CD14-positive monocyte (primary cell): ENCODE data around the gene CTBP2. TPM values are rescaled to one million over a fixed set of nuclear protein-coding genes. Genes with fewer than 3 reads are reported as not detected.

Source experiments
- DNase-seq, 3 donors: peaks; one replicate each; pipeline ENCODE4 v3.0.0-alpha.2; 2011 to 2022
- H2AFZ ChIP-seq: 2 replicates; pipeline ENCODE4 v1.6.0; 2012; ENCODE audit warnings: mild to moderate bottlenecking, low read depth, low read length, inconsistent platforms; ENCODE audit not compliant: insufficient read depth, poor library complexity, severe bottlenecking
- H3K27ac ChIP-seq, 2 donors: 1 replicate in 1 of 2; 2 replicates in 1 of 2; pipeline ENCODE4 v1.5.1; 2012 to 2013; ENCODE audit warnings: low read length in 2 of 2, control low read depth in 1 of 2, inconsistent platforms in 1 of 2, low read depth in 1 of 2, mild to moderate bottlenecking in 1 of 2
- H3K27me3 ChIP-seq, 2 donors: one replicate each; pipeline versions ENCODE4 v1.6.0 to v1.6.1; 2011 to 2013; ENCODE audit warnings: low read length in 2 of 2; ENCODE audit not compliant: control insufficient read depth in 2 of 2, insufficient read depth in 2 of 2
- H3K36me3 ChIP-seq, 2 donors: replicated peaks in 1 of 2; 1 replicate in 1 of 2; 2 replicates in 1 of 2; pipeline versions ENCODE4 v1.5.1 to v1.6.1; 2012 to 2013; ENCODE audit warnings: low read length in 2 of 2, control low read depth in 1 of 2, inconsistent platforms in 1 of 2, mild to moderate bottlenecking in 1 of 2; ENCODE audit not compliant: insufficient read depth in 2 of 2, control insufficient read depth in 1 of 2
- H3K4me1 ChIP-seq, 2 donors: 1 replicate in 1 of 2; 2 replicates in 1 of 2; pipeline versions ENCODE4 v1.5.1 to v1.6.1; 2012 to 2013; ENCODE audit warnings: low read length in 2 of 2, control low read depth in 1 of 2, inconsistent platforms in 1 of 2, mild to moderate bottlenecking in 1 of 2, moderate library complexity in 1 of 2; ENCODE audit not compliant: insufficient read depth in 2 of 2, control insufficient read depth in 1 of 2
- H3K4me2 ChIP-seq: replicated peaks from 2 replicates; pipeline ENCODE3; 2012; ENCODE audit warnings: low read length, moderate library complexity, mild to moderate bottlenecking; ENCODE audit not compliant: poor library complexity, severe bottlenecking; ENCODE audit errors: extremely low read depth
- H3K4me3 ChIP-seq, 3 experiments: fragments of 200-600 bp in 1 of 3; sonication (generic) in 1 of 3; replicated peaks in 1 of 3; 1 replicate in 2 of 3; 2 replicates in 1 of 3; pipeline ENCODE4 v1.5.1; 2011 to 2013; ENCODE audit warnings: low read length in 3 of 3, mild to moderate bottlenecking in 3 of 3, control low read depth in 2 of 3, low read depth in 2 of 3, inconsistent platforms in 1 of 3, moderate library complexity in 1 of 3
- H3K79me2 ChIP-seq: 2 replicates; pipeline ENCODE4 v1.6.0; 2012; ENCODE audit warnings: mild to moderate bottlenecking, control low read depth, inconsistent platforms, low read length, moderate library complexity; ENCODE audit not compliant: insufficient read depth
- H3K9ac ChIP-seq: 2 replicates; pipeline ENCODE4 v1.6.0; 2017; ENCODE audit warnings: low read length, mild to moderate bottlenecking; ENCODE audit not compliant: insufficient read depth, poor library complexity, severe bottlenecking
- H3K9me3 ChIP-seq, 2 donors: replicated peaks in 1 of 2; 1 replicate in 1 of 2; 2 replicates in 1 of 2; pipeline versions ENCODE4 v1.5.1 to v1.6.1; 2012 to 2013; ENCODE audit warnings: low read length in 2 of 2, control low read depth in 1 of 2; ENCODE audit not compliant: control insufficient read depth in 1 of 2, insufficient read depth in 1 of 2
- H4K20me1 ChIP-seq: 2 replicates; pipeline ENCODE4 v1.6.0; 2012; ENCODE audit warnings: mild to moderate bottlenecking, low read length, control low read depth, moderate library complexity; ENCODE audit not compliant: insufficient read depth
- H3K27ac Mint-ChIP-seq, 7 donors: one replicate each; pipeline ENCODE4 v1.8.0; 2020; ENCODE audit warnings: mild to moderate bottlenecking in 7 of 7, mixed read lengths in 7 of 7, moderate library complexity in 6 of 7, inconsistent platforms in 2 of 7
- H3K27me3 Mint-ChIP-seq, 3 donors: one replicate each; pipeline ENCODE4 v1.8.0; 2021 to 2022; ENCODE audit warnings: low read depth in 3 of 3, mild to moderate bottlenecking in 3 of 3, mixed read lengths in 3 of 3, moderate library complexity in 3 of 3, inconsistent platforms in 1 of 3
- H3K36me3 Mint-ChIP-seq, 2 donors: one replicate each; pipeline ENCODE4 v1.8.0; 2020; ENCODE audit warnings: mixed read lengths in 2 of 2, inconsistent platforms in 1 of 2, mild to moderate bottlenecking in 1 of 2
- H3K4me1 Mint-ChIP-seq: one replicate; pipeline ENCODE4 v1.8.0; 2020; ENCODE audit warnings: mild to moderate bottlenecking, mixed read lengths
- H3K4me3 Mint-ChIP-seq, 2 donors: one replicate each; pipeline ENCODE4 v1.8.0; 2020; ENCODE audit warnings: mild to moderate bottlenecking in 2 of 2, mixed read lengths in 2 of 2, moderate library complexity in 1 of 2
- H3K9me3 Mint-ChIP-seq, 7 donors: one replicate each; pipeline ENCODE4 v1.8.0; 2020 to 2022; ENCODE audit warnings: mixed read lengths in 7 of 7, mild to moderate bottlenecking in 6 of 7, moderate library complexity in 6 of 7, inconsistent platforms in 2 of 7
- CTCF ChIP-seq: fragments of 200-600 bp; IDR thresholded peaks from one replicate; pipeline ENCODE4 v1.8.0; 2022; ENCODE audit warnings: antibody characterized with exemption, mild to moderate bottlenecking
- WGBS: methylation state at CpG from one replicate; pipeline ENCODE4 v1.1.5; 2013; ENCODE audit warnings: missing lambda C conversion rate; ENCODE audit not compliant: insufficient coverage; 5-methylcytosine and 5-hydroxymethylcytosine counted together
- intact Hi-C, 2 donors: fragments of 100-400 bp; cut with micrococcal nuclease; formaldehyde crosslinking; loops; one replicate each; pipeline versions ENCODE4 v1.15.0 to v1.15.1; 2023
- polyA plus RNA-seq, 3 donors: library from polyadenylated mRNA; depleted of rRNA in 1 of 3; unstranded in 2 of 3; stranded (reverse) in 1 of 3; fragments of 300-500 nt in 2 of 3; fragments of >200 nt in 1 of 3; fragmentation: Illumina TruSeq in 2 of 3; gene quantifications; 1 replicate in 2 of 3; 2 replicates in 1 of 3; pipeline ENCODE4 v1.2.3, GENCODE V29; 2012 to 2021

Gene CTBP2
- polyA plus RNA-seq, 3 donors, result 40.9 to 87.1 (median 41.1) TPM

DNA sequence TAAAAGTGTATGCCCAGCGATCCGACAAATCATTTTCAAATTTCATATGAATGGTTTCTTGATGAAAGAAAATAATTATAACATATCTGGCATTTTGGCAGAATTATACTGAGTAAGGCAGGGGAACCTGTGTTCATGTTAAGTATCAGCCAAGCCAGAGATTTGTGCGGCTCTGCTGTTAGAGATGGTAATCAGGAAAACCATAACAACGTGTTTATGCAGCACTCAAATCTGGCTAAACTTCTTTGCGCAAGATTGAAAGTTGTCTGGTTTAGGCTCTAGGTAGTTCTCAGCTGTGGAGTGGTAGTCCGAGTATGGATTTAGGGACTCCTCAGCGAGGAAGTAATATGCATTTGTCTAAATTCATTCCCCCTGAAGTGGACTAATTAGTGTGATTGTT lies 8.9 kb upstream of the CTBP2 start:
- Histone ChIP-seq H2AFZ (no peak overlapping the region), H3K79me2 (no peaks in the 10 kb centered on the region)

GRCh38 chr10:125166658-125167057 lies 6.3 kb upstream of the CTBP2 start:
- no peak overlapping the region for H2AFZ ChIP-seq
- Mint-ChIP-seq H3K27ac (no peak overlapping the region), H3K36me3 (no peaks in the 10 kb centered on the region), H3K9me3 (peaks cover 0 to 3% (median 0%) of the 10 kb centered on the region in 7 donors), H3K4me1 (peaks cover 6% of the 10 kb centered on the region), H3K4me3 (no peak overlapping the region), H3K27me3 (peaks cover 10 to 27% (median 21%) of the 10 kb centered on the region in 3 donors)
- no peak overlapping the region for H3K4me2 ChIP-seq
- intact Hi-C loops, result loop anchor here (10.0 kb wide), 2 partner anchors 178 to 548 kb away; partner anchors contain the start of gene EDRF1 (in 1 of the 2)
- H3K4me1 ChIP-seq, result peaks cover 9 to 10% of the 10 kb centered on the region in 2 donors
- 99% methylated on average over 11 of the region's 12 CpGs for WGBS
- no peak overlapping the region for H3K4me3 ChIP-seq
- H3K36me3 ChIP-seq, result no peaks in the 10 kb centered on the region
- peaks cover 0 to 8% of the 10 kb centered on the region in 2 donors for H3K27me3 ChIP-seq
- H3K79me2 ChIP-seq, result no peaks in the 10 kb centered on the region
- no peak overlapping the region for H3K27ac ChIP-seq
- H3K9me3 ChIP-seq, result no peaks in the 10 kb centered on the region
- H3K9ac ChIP-seq, result no peak overlapping the region
- TF ChIP-seq CTCF, result no peak
- H4K20me1 ChIP-seq, result no peaks in the 10 kb centered on the region
- DNase-seq, result no peak

More for the DNA sequence above, 8.9 kb upstream of the CTBP2 start:
- peaks cover 8% of the 10 kb centered on the region for H3K4me1 Mint-ChIP-seq
- H3K27ac Mint-ChIP-seq, result peak overlapping the region in 1 of 7 donors; percentile 11
- Histone ChIP-seq H3K27me3 (peaks cover 4 to 5% of the 10 kb centered on the region in 2 donors), H4K20me1 (no peaks in the 10 kb centered on the region), H3K4me2 (no peak overlapping the region), H3K36me3 (no peaks in the 10 kb centered on the region), H3K9me3 (no peaks in the 10 kb centered on the region), H3K9ac (no peak overlapping the region), H3K4me1 (no peaks in the 10 kb centered on the region), H3K27ac (no peak overlapping the region), H3K4me3 (no peak overlapping the region)
- WGBS, result 74% methylated on average over 3 of the region's 7 CpGs
- TF ChIP-seq CTCF, result no peak
- H3K4me3 Mint-ChIP-seq, result no peak overlapping the region
- H3K27me3 Mint-ChIP-seq, result peaks cover 5 to 12% (median 9%) of the 10 kb centered on the region in 3 donors
- no peak for DNase-seq
- H3K9me3 Mint-ChIP-seq, result peaks cover 0 to 3% (median 0%) of the 10 kb centered on the region in 7 donors
- intact Hi-C loops, result loop anchor here (10.0 kb wide), 2 partner anchors 176 to 546 kb away; partner anchors contain the start of gene EDRF1 (in 1 of the 2)
- no peaks in the 10 kb centered on the region for H3K36me3 Mint-ChIP-seq
